GM12864 (cell line): ENCODE measurements around the gene EHF.

Experiments used
- DNase-seq: peaks from one replicate; pipeline ENCODE4 v3.0.0-alpha.2; 2011; ENCODE audit warnings: low read depth
- H3K4me3 ChIP-seq: 2 replicates; pipeline ENCODE4 v1.5.1; 2011; ENCODE audit warnings: mild to moderate bottlenecking, low read depth, low read length, control low read depth
- TF ChIP-seq, protein P1 (sequence below): IDR thresholded peaks from 2 replicates; pipeline ENCODE4 v1.5.1; 2011; ENCODE audit warnings: low read depth, mild to moderate bottlenecking, moderate library complexity, low read length, control low read depth, inconsistent platforms; ENCODE audit errors: missing control alignments

Gene EHF

DNA sequence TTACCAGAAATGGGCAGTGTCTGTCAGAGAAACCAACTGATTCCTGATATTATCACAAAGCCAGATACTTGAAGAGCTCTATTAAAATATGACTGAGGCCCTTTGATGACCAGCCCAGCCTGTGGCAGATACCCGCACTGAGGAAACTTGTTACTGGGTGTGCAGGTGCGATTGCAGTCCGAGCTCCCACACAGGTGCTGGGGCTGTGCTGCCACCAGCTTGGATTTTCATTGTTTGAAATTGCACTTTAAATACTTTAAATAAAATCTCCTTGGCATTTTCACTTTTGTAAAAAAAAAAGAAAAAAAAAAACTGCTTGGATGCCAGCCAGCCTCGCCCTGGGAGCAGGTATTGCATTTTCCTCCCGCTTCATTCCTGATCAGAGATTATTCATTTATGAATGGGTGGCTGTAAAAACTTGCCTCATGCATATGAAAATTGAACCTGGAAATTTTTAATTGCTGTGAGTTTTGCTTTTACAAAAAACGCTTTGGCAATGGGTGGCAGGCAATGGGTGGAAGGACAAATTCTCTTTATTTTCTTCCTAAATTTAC is 21.2 kb downstream of the EHF start:
- no peak for DNase-seq

DNA sequence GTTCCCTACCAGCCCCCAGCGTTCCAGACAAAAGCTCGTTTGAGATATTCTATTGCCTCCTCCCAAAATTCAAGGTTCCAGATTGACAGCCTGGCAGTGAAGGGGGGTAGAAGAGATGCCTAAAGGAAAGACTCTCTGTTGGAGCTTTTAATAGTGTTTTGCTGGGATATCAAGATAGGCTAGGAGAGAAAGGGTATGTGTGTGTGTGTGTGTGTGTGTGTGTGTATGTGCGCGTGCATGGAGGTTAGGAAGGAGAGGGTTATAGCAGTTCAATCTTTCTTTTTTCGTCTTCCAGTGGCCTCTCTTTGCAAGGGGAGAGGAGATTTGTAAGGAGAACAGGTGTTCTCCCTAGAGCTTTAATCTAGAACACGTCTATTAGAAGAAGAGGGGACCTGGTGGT is 22.0 kb downstream of the EHF start:
- no peak overlapping the region for H3K4me3 ChIP-seq
- DNase-seq: no peak
- TF ChIP-seq, protein P1, sequence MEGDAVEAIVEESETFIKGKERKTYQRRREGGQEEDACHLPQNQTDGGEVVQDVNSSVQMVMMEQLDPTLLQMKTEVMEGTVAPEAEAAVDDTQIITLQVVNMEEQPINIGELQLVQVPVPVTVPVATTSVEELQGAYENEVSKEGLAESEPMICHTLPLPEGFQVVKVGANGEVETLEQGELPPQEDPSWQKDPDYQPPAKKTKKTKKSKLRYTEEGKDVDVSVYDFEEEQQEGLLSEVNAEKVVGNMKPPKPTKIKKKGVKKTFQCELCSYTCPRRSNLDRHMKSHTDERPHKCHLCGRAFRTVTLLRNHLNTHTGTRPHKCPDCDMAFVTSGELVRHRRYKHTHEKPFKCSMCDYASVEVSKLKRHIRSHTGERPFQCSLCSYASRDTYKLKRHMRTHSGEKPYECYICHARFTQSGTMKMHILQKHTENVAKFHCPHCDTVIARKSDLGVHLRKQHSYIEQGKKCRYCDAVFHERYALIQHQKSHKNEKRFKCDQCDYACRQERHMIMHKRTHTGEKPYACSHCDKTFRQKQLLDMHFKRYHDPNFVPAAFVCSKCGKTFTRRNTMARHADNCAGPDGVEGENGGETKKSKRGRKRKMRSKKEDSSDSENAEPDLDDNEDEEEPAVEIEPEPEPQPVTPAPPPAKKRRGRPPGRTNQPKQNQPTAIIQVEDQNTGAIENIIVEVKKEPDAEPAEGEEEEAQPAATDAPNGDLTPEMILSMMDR: no peak

More for the DNA sequence above, 21.2 kb downstream of the EHF start:
- TF ChIP-seq, protein P1: no peak
- no peak overlapping the region for H3K4me3 ChIP-seq

DNA sequence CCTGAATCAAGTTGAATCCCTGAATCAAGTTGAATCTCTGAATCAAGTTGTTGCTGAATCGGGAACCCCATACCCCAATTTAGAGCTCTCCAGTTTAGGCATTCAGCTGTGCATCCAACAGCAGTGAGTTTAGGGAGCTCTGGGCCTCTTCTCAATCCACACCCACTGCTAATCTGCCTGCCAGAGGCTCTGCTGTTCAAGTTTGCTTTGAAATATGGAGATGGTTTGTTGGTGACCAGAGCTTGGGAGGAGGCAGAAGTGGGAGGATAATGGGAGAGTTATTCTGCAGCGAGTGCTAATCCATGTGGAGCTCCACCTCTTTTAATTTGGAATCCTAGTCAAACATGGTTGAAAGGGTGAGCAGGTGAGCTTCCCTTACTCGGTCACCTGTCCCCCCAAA is 22.4 kb downstream of the EHF start:
- no peak for DNase-seq
- TF ChIP-seq, protein P1: no peak
- H3K4me3 ChIP-seq: no peak overlapping the region

DNA sequence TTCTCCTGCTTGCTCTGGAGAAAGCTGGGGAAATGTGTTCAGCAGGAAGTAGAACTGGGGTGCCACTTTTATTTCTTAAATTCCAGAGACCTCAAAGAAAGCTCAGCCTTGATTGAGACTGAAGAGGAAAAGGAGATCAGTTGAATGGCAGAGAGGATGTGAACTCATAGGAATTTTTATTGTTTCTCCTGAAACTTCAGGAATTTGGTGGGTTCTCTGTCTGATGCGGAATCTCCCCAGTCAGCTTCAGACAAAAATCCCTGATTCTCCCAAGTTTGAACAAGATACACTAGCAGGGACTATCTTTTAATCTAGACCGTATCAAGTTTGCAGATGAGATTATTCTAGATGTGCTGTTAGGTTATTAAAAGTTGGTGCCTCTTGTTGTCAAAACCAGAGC is 23.0 kb downstream of the EHF start:
- no peak for DNase-seq
- TF ChIP-seq, protein P1: no peak
- H3K4me3 ChIP-seq: no peak overlapping the region

DNA sequence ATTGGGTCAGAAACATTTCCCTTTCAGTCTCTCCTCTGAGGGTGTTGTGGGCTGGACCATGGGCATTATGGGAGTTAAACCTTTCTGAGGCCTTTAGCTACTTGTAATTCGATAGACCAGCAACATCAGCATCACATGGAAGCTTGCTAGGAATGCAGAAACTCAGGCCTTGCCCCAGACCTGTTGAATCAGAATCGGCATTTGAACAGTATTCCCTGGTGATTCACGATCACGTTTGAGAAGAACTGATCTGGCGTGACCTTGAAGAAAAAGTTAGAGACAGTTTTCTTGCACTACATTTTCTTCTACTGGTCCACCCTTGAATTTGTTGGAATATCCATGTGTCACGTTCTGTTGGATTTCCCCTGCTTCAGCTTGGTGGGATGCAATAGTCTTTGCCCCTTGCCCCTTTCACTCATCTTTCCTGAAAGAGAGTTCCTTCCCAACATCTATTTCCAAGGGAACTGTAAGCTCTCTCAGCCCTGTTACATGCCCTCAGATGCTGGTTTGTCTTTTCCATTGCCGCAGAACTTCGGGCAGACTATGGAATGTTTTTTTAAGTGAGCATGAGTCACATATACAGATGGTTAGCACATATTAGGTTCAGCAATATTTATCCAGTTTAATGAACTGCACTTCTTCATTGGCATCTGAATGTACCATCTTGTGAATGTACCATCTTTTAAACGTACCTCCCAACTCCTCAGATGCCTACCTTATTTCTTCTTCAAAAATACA is 23.9 kb downstream of the EHF start:
- DNase-seq: no peak
- TF ChIP-seq, protein P1: no peak
- H3K4me3 ChIP-seq: no peak overlapping the region

DNA sequence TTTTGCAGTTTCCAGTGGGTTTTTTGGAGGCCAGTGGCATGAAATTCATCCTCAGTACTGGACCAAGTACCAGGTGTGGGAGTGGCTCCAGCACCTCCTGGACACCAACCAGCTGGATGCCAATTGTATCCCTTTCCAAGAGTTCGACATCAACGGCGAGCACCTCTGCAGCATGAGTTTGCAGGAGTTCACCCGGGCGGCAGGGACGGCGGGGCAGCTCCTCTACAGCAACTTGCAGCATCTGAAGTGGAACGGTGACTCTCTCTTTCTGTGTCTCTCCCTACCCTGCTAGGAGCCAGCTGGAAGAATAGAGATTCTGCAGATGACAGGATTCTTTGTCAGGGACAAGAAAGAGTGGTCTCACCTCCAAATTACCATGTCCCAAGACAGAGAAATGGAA is 25.5 kb downstream of the EHF start:
- TF ChIP-seq, protein P1: no peak
- H3K4me3 ChIP-seq: no peak overlapping the region
- DNase-seq: no peak

DNA sequence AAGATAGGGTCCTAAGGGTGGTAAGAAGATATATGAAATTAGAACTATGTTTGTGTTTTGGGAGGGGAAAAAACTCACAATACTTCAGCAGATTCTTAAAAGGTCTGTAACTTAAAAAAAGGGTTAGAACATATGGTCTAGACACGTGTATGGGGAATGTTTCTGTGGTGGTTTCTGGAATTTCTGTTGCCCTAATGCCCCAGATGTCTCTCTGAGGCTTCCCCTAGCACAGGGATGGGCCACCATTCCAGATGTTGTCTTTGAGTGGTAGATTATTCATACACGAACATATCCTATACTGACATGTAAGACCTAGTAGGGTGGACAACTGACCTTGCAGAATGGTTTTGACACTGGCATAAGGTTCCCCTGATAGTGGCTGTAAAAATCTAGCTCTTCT is 26.2 kb downstream of the EHF start:
- TF ChIP-seq, protein P1: no peak
- H3K4me3 ChIP-seq: no peak overlapping the region
- DNase-seq: no peak
